ENCODE results near the gene NUCKS1. TPM values are rescaled to one million over a fixed set of nuclear protein-coding genes. Genes with fewer than 3 reads are reported as not detected.

NUCKS1 gene
- total RNA-seq, 1 donor from 2014 or later = 111 TPM

GRCh38 chr1:205751036-205751651 lies 1.2 kb upstream of the NUCKS1 start:
- intact Hi-C loops (cut with DNase I) = no loop called here
- peaks cover 20% of the 10 kb centered on the region for H3K4me1 ChIP-seq
- no peak for TF ChIP-seq CTCF (IDR thresholded peaks at IDR 0.05)
- H3K27me3 ChIP-seq (ENCODE audit: low read depth) = no peaks in the 10 kb centered on the region
- H3K36me3 ChIP-seq = no peaks in the 10 kb centered on the region
- H3K9me3 ChIP-seq = no peaks in the 10 kb centered on the region
- ATAC-seq = no peak
- DNase-seq = no peak
- H3K4me3 ChIP-seq = peak overlapping the region; percentile 80
- H3K27ac ChIP-seq = no peak overlapping the region

- no peaks in the 10 kb centered on the region for H3K9me3 ChIP-seq
- DNase-seq (peak; percentile 95), ATAC-seq (peak; percentile 93 to 95)
- H3K4me3 ChIP-seq = peak overlapping the region; percentile 80
- no peaks in the 10 kb centered on the region for H3K27me3 ChIP-seq (ENCODE audit: low read depth)
- peak overlapping the region; percentile 94 for H3K27ac ChIP-seq
- peaks cover 34% of the 10 kb centered on the region for H3K4me1 ChIP-seq
- no peaks in the 10 kb centered on the region for H3K36me3 ChIP-seq
- no peak for TF ChIP-seq CTCF (IDR thresholded peaks at IDR 0.05)
- intact Hi-C loops (cut with DNase I) = no loop called here
Measured at GRCh38 chr1:205749234-205750137, 496 bp downstream of the NUCKS1 start.

GRCh38 chr1:205748403-205749233 lies 1.4 kb downstream of the NUCKS1 start:
- no peak for TF ChIP-seq CTCF (IDR thresholded peaks at IDR 0.05)
- peak overlapping the region; percentile 94 for H3K27ac ChIP-seq
- H3K27me3 ChIP-seq (ENCODE audit: low read depth) = no peaks in the 10 kb centered on the region
- ATAC-seq (peak; percentile 61 to 63), DNase-seq (peak; percentile 79)
- no peaks in the 10 kb centered on the region for H3K36me3 ChIP-seq
- H3K4me1 ChIP-seq = peaks cover 34% of the 10 kb centered on the region
- intact Hi-C loops (cut with DNase I) = no loop called here
- H3K9me3 ChIP-seq = no peaks in the 10 kb centered on the region
- peak overlapping the region; percentile 80 for H3K4me3 ChIP-seq

GRCh38 chr1:205746757-205747412 lies 3.1 kb downstream of the NUCKS1 start:
- Histone ChIP-seq H3K27ac (no peak overlapping the region), H3K4me3 (no peak overlapping the region), H3K27me3 (ENCODE audit: low read depth) (no peaks in the 10 kb centered on the region), H3K36me3 (no peaks in the 10 kb centered on the region), H3K9me3 (no peaks in the 10 kb centered on the region), H3K4me1 (peaks cover 46% of the 10 kb centered on the region)
- ATAC-seq (no peak), DNase-seq (no peak)
- intact Hi-C loops (cut with DNase I) = no loop called here
- TF ChIP-seq CTCF (IDR thresholded peaks at IDR 0.05) = no peak

- intact Hi-C loops (cut with DNase I) = no loop called here
- DNase-seq (no peak), ATAC-seq (no peak)
- TF ChIP-seq CTCF (IDR thresholded peaks at IDR 0.05) = no peak
- no peak overlapping the region for H3K4me3 ChIP-seq
- peaks cover 61% of the 10 kb centered on the region for H3K4me1 ChIP-seq
- H3K27me3 ChIP-seq (ENCODE audit: low read depth) = no peaks in the 10 kb centered on the region
- no peak overlapping the region for H3K27ac ChIP-seq
- H3K36me3 ChIP-seq = no peaks in the 10 kb centered on the region
- H3K9me3 ChIP-seq = no peaks in the 10 kb centered on the region
Measured at GRCh38 chr1:205744403-205744802, 5.6 kb downstream of the NUCKS1 start.
